ENCODE results near the gene APH1B.
"Not testable (repeated sequence)": the region's sequence is repeated elsewhere in the genome, so short reads cannot be mapped to it uniquely, and the experiment has no call there.

The APH1B gene

DNA sequence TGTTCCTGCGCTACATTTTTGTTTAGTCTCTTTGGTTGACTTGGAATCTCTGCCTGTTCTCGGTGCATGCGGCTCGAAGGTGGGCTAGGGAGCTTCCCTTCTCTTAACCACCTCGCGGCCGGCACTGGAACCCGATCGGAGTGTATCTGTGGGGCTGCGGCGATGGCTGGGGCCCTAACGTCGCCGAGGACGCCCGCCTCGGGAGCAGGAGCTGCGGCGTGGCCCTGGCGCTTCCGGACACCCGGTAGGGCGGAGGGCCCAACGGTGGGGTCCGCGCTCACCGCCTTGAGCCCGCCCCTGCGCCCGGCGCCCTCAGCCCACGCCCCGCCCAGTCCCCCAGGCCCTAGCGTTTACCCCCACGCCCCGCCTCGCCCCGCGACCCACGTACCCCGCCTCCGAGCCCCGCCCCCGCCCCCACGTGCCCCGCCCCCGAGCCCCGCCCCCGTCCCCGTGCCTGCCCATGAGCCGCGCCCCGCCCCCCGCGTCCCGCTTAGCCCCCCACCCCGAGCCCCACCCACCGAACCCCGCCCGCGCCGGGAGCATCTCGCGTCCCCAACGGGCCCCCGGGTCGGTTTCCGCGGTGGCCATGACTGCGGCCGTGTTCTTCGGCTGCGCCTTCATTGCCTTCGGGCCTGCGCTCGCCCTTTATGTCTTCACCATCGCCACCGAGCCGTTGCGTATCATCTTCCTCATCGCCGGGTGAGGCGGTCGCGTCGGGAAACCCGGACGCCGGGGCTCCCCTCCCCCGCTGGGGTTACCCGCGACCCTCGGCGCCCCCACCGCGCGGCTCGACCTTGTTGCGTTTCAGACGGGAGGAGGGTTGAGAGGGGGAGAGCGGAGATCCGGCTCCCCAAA is at the start of gene APH1B:
APH1B (plus strand) TSS at position 568 of the 855 bp plus-strand sequence; CDS start at position 587, 19 bp downstream.
- peak; percentile 55 for DNase-seq (ENCODE audit: low spot score)

DNA sequence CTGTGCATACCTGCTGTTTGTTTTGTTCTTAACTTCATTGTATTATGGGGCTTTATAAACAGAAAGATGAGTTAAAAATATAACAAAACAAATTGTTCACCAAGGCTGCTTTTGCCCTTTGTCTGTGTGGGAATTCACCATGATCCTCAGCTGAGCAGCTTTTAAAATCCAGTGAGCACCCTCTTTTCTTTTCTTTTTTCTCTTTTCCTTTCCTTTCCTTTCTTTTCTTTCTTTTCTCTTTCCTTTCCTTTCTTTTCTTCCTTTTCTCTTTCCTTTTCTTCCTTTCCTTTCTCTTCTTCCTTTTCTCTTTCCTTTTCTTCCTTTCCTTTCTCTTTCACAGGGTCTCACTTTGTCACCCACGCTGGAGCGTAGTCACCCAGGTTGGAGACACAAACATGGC is 49.7 kb upstream of the APH1B start:
- no peak for DNase-seq (ENCODE audit: low spot score)

DNA sequence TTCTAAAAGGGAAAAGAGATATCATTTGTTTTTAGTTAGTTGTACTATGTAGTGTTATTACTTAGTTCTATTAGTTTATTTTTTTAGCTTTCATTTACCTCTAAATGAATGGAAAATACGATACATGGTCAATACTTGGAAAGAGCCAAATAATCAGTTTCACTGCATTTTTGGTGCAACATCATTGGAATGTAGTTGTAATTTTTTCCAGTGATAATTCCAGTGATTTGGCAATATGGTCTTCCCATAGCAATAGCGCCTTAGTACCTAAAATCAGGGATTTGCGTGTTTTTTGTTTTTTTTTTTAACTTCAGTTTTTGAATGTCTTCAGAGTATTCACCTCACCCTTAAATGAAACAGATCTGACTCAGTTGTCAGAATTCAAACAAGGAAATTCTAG is 46.2 kb upstream of the APH1B start:
- DNase-seq (ENCODE audit: low spot score), result no peak

DNA sequence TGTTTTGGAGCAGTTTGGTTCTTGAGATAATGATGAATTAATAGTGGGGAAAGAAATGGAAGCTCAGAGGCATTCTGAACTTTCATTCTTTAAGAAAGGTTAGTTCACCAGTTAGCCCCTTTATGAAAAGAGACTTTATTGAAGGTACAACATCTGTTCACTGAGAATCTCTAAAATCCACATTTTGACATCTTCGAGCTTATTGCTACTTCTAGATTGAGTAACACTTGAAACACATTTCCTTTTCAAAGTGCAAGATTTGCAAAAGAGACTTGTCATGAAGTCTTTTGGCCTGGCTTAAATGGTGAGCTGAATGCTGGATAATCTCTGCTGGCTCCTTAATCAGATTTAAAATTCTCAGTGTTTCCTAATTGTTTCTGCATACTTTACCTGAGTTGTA is 45.7 kb upstream of the APH1B start:
- no peak for DNase-seq (ENCODE audit: low spot score)

DNA sequence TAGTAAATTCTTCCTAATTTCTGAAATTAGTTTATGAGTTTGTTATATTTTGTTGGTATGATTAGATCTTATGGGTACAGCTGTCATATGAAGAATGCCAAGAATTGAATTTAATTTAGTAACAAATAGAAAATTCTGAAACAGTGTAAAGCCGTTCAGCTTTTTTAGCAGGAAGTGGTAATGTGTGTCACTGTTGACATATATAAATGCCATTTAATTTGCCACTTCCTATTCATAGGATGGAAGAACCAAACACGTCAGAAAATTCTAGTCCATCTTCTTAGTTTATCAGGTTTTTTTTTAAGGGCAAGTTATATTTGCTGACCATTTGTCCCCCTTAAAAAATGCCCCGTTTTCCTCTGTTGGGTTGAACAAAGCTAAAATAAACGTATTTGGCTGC is 45.0 kb upstream of the APH1B start:
- no peak for DNase-seq (ENCODE audit: low spot score)

DNA sequence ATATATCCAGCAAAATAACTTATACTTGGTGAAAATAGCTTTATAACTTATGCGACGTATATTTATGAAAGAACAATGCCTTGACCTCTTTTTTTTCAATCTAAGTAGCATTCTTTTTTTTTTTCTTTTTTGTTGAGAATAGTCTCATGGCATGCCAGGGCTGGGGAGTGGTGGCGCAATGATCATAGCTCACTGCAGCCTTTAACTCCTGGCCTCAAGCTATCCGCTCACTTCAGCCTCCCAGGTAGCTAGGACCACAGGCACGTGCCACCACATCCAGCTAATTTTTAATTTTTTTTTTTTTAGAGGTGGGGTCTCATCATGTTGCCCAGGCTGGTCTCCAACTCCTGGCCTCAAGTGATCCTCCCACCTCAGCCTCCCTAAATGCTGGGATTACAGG is 44.5 kb upstream of the APH1B start:
- DNase-seq (ENCODE audit: low spot score), result no peak

GRCh38 chr15:63233667-63234423 is 43.6 kb upstream of the APH1B start:
- DNase-seq (ENCODE audit: low spot score), result no peak

GRCh38 chr15:63234451-63234870 is 42.9 kb upstream of the APH1B start:
- DNase-seq (ENCODE audit: low spot score), result peak; percentile 58

DNA sequence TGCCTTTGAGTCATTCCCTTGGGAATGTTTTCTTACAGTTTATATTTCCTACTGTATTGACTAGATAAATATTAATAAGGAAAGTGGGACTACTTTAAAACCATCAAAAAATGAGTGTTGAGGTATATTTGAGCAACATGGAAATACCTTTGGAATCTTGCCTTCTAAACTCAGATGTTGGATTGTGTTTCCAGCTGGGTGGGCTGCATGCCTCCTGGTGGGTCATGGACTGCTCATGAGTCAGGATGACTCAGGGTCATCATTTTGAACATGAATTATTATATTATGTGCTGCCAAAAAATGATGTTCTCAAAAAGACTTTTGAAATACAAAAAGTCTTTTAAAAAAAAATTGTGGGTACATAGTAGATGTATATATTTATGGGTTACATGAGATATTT is 41.1 kb upstream of the APH1B start:
- no peak for DNase-seq (ENCODE audit: low spot score)

GRCh38 chr15:63237086-63237485 is 40.3 kb upstream of the APH1B start:
- DNase-seq (ENCODE audit: low spot score), result not testable (repeated sequence)

GRCh38 chr15:63238171-63238570 is 39.2 kb upstream of the APH1B start:
- no peak for DNase-seq (ENCODE audit: low spot score)

- no peak for DNase-seq (ENCODE audit: low spot score)
These were observed 38.6 kb upstream of the APH1B start for GRCh38 chr15:63238796-63239195.

GRCh38 chr15:63240109-63240508 is 37.3 kb upstream of the APH1B start:
- no peak for DNase-seq (ENCODE audit: low spot score)

DNA sequence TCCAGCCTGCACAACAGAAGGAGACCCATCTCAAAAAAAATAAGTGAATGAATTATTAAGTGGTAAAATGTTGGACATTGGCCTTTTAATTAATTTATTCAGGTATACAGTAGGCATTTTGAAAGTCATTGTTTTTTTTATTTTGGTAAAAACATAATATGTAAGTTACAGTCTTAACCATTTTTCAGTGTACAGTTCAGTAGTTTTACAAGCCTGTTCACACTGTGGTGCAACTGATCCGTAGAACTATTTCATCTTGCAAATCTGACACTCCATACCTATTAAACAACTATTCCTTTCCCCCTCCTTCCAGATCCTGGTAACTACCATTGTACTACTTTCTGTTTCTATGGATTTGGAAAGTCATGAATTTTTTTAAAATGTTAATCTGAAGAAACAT is 36.1 kb upstream of the APH1B start:
- no peak for DNase-seq (ENCODE audit: low spot score)

DNA sequence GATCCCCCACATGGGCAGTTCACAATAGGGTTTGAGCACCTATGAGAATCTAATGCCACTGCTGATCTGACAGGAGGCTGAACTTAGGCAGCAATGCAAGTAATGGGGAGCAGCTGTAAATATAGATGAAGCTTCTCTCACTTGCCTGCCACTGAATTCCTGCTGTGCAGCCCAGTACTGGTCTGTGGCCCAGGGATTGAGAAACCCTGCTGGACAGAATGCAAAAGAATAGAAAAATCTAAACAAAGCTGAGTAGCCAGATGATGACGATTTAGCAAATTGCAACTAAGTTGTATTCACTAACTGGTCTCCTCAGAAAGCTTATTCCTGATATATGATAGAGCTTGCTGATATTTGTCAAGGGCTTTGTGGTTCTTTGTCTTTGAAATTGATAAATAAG is 34.3 kb upstream of the APH1B start:
- DNase-seq (ENCODE audit: low spot score), result no peak

- DNase-seq (ENCODE audit: low spot score), result no peak
These were observed 33.6 kb upstream of the APH1B start for GRCh38 chr15:63243776-63244175.

- no peak for DNase-seq (ENCODE audit: low spot score)
These were observed 33.0 kb upstream of the APH1B start for GRCh38 chr15:63244399-63244798.

DNA sequence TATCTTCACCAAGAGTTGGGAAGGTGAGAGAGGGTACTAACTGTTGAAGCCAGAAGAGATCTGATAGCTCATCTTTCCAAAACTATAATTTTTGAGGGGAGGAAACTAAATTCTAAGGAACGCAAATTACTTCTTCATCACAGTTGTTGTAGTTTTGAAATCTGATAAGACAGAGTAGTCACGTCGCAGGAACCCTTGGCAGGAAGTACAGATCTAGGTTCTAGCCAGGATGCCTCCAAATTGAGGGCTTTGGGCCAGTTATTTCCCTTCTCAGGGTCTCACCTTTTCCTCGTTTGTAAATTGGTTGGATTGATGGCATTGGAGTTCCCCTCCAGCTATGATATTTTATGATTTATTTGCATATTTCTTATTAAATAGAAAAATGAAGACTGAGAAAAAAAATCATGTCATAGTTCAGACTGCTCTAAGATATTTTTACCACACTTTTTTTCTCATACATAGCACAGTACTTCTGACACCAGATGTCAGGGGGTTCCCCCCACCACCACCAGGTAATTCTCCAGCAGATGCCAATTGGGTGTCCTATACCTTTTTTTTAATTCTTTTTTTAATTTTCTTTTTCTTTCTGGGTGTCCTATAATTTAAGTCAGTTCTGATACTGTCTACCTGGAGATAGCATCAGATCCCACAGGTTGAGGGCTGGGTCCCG is 32.3 kb upstream of the APH1B start:
- no peak for DNase-seq (ENCODE audit: low spot score)

- DNase-seq (ENCODE audit: low spot score), result no peak
These were observed 30.5 kb upstream of the APH1B start for GRCh38 chr15:63246691-63247469.

GRCh38 chr15:63250312-63250965 is 27.0 kb upstream of the APH1B start:
- no peak for DNase-seq (ENCODE audit: low spot score)

- no peak for DNase-seq (ENCODE audit: low spot score)
These were observed 25.7 kb upstream of the APH1B start for GRCh38 chr15:63251701-63252100.

All from pons (tissue), 1 donor.